HepG2 (cell line): ENCODE measurements around the gene OR6S1. TPM values are rescaled to one million over a fixed set of nuclear protein-coding genes. Genes with fewer than 3 reads are reported as not detected.

Source experiments
- EP300 ChIP-seq, 3 experiments: sonication (generic) in 1 of 3; formaldehyde crosslinking in 1 of 3; IDR thresholded peaks; 2 replicates each; pipeline versions ENCODE4 v1.5.1 to v1.6.1; 2011 to 2020; ENCODE audit warnings: low read depth in 2 of 3, low read length in 2 of 3, borderline replicate concordance in 1 of 3, improper control_type of control experiment in 1 of 3, mild to moderate bottlenecking in 1 of 3, missing genetic modification reagents in 1 of 3, moderate library complexity in 1 of 3
- FOXA3 ChIP-seq: IDR thresholded peaks from 2 replicates; pipeline ENCODE4 v1.6.1; 2016; ENCODE audit warnings: missing genetic modification reagents, missing compliant biosample characterization
- MAF1 ChIP-seq: sonication (generic); formaldehyde crosslinking; IDR thresholded peaks from 2 replicates; pipeline ENCODE4 v1.5.0; 2020; ENCODE audit warnings: missing genetic modification reagents, borderline replicate concordance
- NONO ChIP-seq, 2 experiments: fragments of 450-650 bp in 1 of 2; sonication (generic) in 1 of 2; formaldehyde crosslinking in 1 of 2; IDR thresholded peaks in 1 of 2; conservative IDR thresholded peaks in 1 of 2; 2 replicates each; pipeline versions ENCODE4 v1.6.1 to v1.8.0; 2017 to 2022; ENCODE audit warnings: mild to moderate bottlenecking in 1 of 2, missing genetic modification reagents in 1 of 2, moderate library complexity in 1 of 2
- PRPF4 ChIP-seq: fragments of 200-400 bp; formaldehyde crosslinking; IDR thresholded peaks from 2 replicates; pipeline ENCODE4 v1.6.1; 2016; ENCODE audit warnings: low read length, low read depth; ENCODE audit not compliant: poor library complexity, severe bottlenecking
- RXRB ChIP-seq: IDR thresholded peaks from 2 replicates; pipeline ENCODE4 v1.6.1; 2016; ENCODE audit warnings: borderline replicate concordance, missing genetic modification reagents, missing compliant biosample characterization
- SALL1 ChIP-seq: sonication (generic); formaldehyde crosslinking; IDR thresholded peaks from 2 replicates; pipeline ENCODE4 v1.8.0; 2022; ENCODE audit warnings: mild to moderate bottlenecking, missing genetic modification reagents
- TFDP1 ChIP-seq: IDR thresholded peaks from 2 replicates; pipeline ENCODE4 v1.6.1; 2016; ENCODE audit warnings: missing compliant biosample characterization, missing genetic modification reagents, borderline replicate concordance
- ZBTB10 ChIP-seq: sonication (generic); formaldehyde crosslinking; IDR thresholded peaks from 2 replicates; pipeline ENCODE4 v1.4.0; 2020; ENCODE audit warnings: missing genetic modification reagents, borderline replicate concordance
- ZBTB38 ChIP-seq: sonication (generic); formaldehyde crosslinking; IDR thresholded peaks from 2 replicates; pipeline ENCODE4 v1.5.1; 2020; ENCODE audit warnings: mild to moderate bottlenecking, missing genetic modification reagents
- ZNF614 ChIP-seq: IDR thresholded peaks from 2 replicates; pipeline ENCODE4 v1.6.1; 2018; ENCODE audit warnings: missing biosample characterization, missing genetic modification reagents, inconsistent platforms, borderline replicate concordance
- ZNF639 ChIP-seq: conservative IDR thresholded peaks from 2 replicates; pipeline ENCODE4 v1.6.1; 2018; ENCODE audit warnings: missing genetic modification reagents
- ZNF816 ChIP-seq: sonication (generic); formaldehyde crosslinking; IDR thresholded peaks from 2 replicates; pipeline ENCODE4 v1.8.0; 2022; ENCODE audit warnings: missing genetic modification reagents, mild to moderate bottlenecking, borderline replicate concordance
- polyA plus RNA-seq, 8 experiments: library from polyadenylated mRNA; depleted of rRNA in 3 of 8; stranded (reverse) in 7 of 8; unstranded in 1 of 8; fragments of >200 nt; fragmentation: Illumina TruSeq in 4 of 8; extraction: Trizol in 4 of 8; gene quantifications; 2 replicates each; pipeline versions ENCODE4 v1.2.1 to v1.2.3, GENCODE V29; 2011 to 2016; ENCODE audit warnings: low read depth in 4 of 8, missing spikeins in 1 of 8, mixed read lengths in 1 of 8; ENCODE audit not compliant: insufficient read depth in 1 of 8
- total RNA-seq, 5 experiments: library from RNA; depleted of rRNA; stranded (reverse); fragments of >200 nt; fragmentation: Illumina TruSeq; extraction: Trizol; gene quantifications; 2 replicates each; pipeline ENCODE4 v1.2.3, GENCODE V29; 2016; ENCODE audit warnings: low read depth in 1 of 5

Gene OR6S1
- total and polyA plus RNA-seq, 2 of the 13 experiments (the other 11 are each of a cell fraction or from before 2014, with no cell fraction given), result 0.09 TPM; not detected in 1

- TF ChIP-seq EP300 (IDR thresholded peaks at IDR 0.05; ENCODE audit: low read depth in 2 of 2, low read length in 2 of 2) (no peak), EP300 (CRISPR knock-in tag; IDR thresholded peaks at IDR 0.05; ENCODE audit: borderline replicate concordance) (peak; percentile 37; the same call in 1 of the 2 replicates), FOXA3 (CRISPR knock-in tag) (peak; percentile 54), PRPF4 (peak; percentile 9), ZNF816 (no peak), TFDP1 (CRISPR knock-in tag) (peak; percentile 24; the same call in 1 of the 2 replicates), RXRB (CRISPR knock-in tag) (peak; percentile 55; the same call in 1 of the 2 replicates), ZNF614 (CRISPR knock-in tag) (0 out of 2 replicates have a peak, but pooled peaks have one; percentile 46), SALL1 (CRISPR knock-in tag) (peak; percentile 57; the same call in 1 of the 2 replicates), MAF1 (peak; percentile 90; the same call in 1 of the 2 replicates), ZBTB10 (CRISPR knock-in tag) (no peak), ZBTB38 (CRISPR knock-in tag) (peak; percentile 75; the same call in 1 of the 2 replicates), ZNF639 (CRISPR knock-in tag) (0 out of 2 replicates have a peak, but pooled peaks have one; percentile 39), NONO (IDR thresholded peaks at IDR 0.05) (no peak), NONO (CRISPR knock-in tag; conservative IDR thresholded peaks at IDR 0.05) (0 out of 2 replicates have a peak, but pooled peaks have one; percentile 35)
These were observed 21.7 kb upstream of the OR6S1 start (continued) for GRCh38 chr14:20662968-20663732.
